ENCODE results near the gene PRPH2.
"Not testable (repeated sequence)": the region's sequence is repeated elsewhere in the genome, so short reads cannot be mapped to it uniquely, and the experiment has no call there.

Gene PRPH2

DNA sequence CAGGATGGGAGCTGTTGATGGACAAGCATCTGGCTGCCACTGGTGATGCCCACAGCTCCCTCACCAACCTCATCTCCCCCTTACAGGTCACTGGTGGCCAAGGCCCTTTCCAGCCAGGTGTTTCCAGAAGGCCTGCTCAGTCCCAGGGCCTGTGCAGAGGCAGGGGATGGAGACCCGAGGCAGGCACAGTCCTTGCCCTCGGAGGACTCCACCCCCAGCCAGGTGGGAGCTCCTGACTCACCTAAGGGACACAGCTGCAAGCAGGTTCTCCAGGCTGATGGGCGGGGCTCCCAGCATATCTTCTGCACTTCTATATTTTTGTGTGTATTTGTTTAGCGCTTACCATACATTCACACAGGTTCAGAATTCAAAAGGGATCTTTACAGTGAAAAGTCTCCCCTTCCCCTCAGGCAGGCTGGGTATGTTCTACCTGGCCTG lies 17.4 kb downstream of the PRPH2 start:
- no peak overlapping the region for H3K27ac ChIP-seq (ENCODE audit: low read depth, low read length)
- no peak overlapping the region for H3K9ac ChIP-seq (ENCODE audit: low read length)
- H3K27me3 ChIP-seq (ENCODE audit: control insufficient read depth, insufficient read depth, low read length), result no peaks in the 10 kb centered on the region
- no peaks in the 10 kb centered on the region for H3K4me1 ChIP-seq (ENCODE audit: control insufficient read depth, insufficient read depth, low read length)
- H3K36me3 ChIP-seq (ENCODE audit: control insufficient read depth, insufficient read depth, low read length), result peaks cover 2% of the 10 kb centered on the region
- H3K4me3 ChIP-seq (ENCODE audit: low read length), result no peak overlapping the region

- Histone ChIP-seq H3K27ac (ENCODE audit: low read depth, low read length) (no peak overlapping the region), H3K27me3 (ENCODE audit: control insufficient read depth, insufficient read depth, low read length) (no peaks in the 10 kb centered on the region), H3K4me1 (ENCODE audit: control insufficient read depth, insufficient read depth, low read length) (no peaks in the 10 kb centered on the region), H3K36me3 (ENCODE audit: control insufficient read depth, insufficient read depth, low read length) (peaks cover 2% of the 10 kb centered on the region), H3K9ac (ENCODE audit: low read length) (no peak overlapping the region), H3K4me3 (ENCODE audit: low read length) (peak overlapping the region; percentile 44)
Measured at GRCh38 chr6:42704251-42704936, 18.0 kb downstream of the PRPH2 start.

DNA sequence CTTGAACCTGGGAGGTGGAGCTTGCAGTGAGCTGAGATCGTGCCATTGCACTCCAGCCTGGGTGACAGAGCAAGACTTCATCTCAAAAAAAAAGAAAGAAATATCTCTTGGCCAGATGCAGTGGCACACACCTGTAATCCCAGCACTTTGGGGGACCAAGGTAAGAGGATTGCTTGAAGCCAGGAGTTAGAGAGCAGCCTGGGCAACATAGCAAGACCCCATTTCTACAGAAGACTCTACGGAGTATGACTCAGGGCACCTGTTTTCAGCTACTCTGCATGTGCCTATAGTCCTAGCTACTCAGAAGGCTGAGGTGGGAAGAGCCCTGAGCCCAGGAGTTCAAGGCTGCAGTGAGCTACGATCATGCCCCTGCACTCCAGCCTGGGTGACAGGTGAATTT lies 19.6 kb downstream of the PRPH2 start:
- H3K36me3 ChIP-seq (ENCODE audit: control insufficient read depth, insufficient read depth, low read length), result not testable (repeated sequence)

GRCh38 chr6:42702200-42702599 lies 20.2 kb downstream of the PRPH2 start:
- Histone ChIP-seq H3K9ac (ENCODE audit: low read length) (no peak overlapping the region), H3K36me3 (ENCODE audit: control insufficient read depth, insufficient read depth, low read length) (peaks cover 2% of the 10 kb centered on the region), H3K27me3 (ENCODE audit: control insufficient read depth, insufficient read depth, low read length) (no peaks in the 10 kb centered on the region), H3K27ac (ENCODE audit: low read depth, low read length) (no peak overlapping the region), H3K4me1 (ENCODE audit: control insufficient read depth, insufficient read depth, low read length) (peaks cover 3% of the 10 kb centered on the region), H3K4me3 (ENCODE audit: low read length) (no peak overlapping the region)

More for the DNA sequence above, 19.6 kb downstream of the PRPH2 start:
- not testable (repeated sequence) for H3K27ac ChIP-seq (ENCODE audit: low read depth, low read length); H3K27me3 ChIP-seq (ENCODE audit: control insufficient read depth, insufficient read depth, low read length); H3K4me1 ChIP-seq (ENCODE audit: control insufficient read depth, insufficient read depth, low read length); H3K9ac ChIP-seq (ENCODE audit: low read length); H3K4me3 ChIP-seq (ENCODE audit: low read length)

DNA sequence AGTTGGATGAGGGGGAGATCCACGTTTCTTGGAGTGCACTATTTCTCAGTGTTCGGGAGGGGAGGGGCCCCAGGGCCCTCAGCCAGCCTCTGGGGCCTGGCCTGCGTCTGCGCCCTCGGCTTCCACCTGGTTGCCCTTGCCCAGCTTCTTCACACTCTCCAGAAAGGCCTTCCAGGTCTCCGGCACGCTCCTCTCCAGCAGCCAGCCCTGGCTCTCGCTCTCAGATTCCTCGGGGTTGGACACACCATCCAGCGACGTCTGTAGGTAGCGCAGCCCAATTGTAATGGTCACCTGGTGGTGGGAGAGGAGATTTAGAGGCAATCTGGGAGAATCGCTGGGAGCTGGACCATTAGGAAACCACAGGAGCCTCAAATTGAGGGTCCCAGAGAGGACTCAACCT lies 24.2 kb downstream of the PRPH2 start:
- H3K27me3 ChIP-seq (ENCODE audit: control insufficient read depth, insufficient read depth, low read length), result no peaks in the 10 kb centered on the region
- no peak overlapping the region for H3K4me3 ChIP-seq (ENCODE audit: low read length)
- H3K9ac ChIP-seq (ENCODE audit: low read length), result no peak overlapping the region
- H3K4me1 ChIP-seq (ENCODE audit: control insufficient read depth, insufficient read depth, low read length), result peaks cover 9% of the 10 kb centered on the region
- H3K27ac ChIP-seq (ENCODE audit: low read depth, low read length), result no peak overlapping the region
- no peaks in the 10 kb centered on the region for H3K36me3 ChIP-seq (ENCODE audit: control insufficient read depth, insufficient read depth, low read length)

- Histone ChIP-seq H3K4me1 (ENCODE audit: control insufficient read depth, insufficient read depth, low read length) (peaks cover 12% of the 10 kb centered on the region), H3K9ac (ENCODE audit: low read length) (no peak overlapping the region), H3K27me3 (ENCODE audit: control insufficient read depth, insufficient read depth, low read length) (no peaks in the 10 kb centered on the region), H3K27ac (ENCODE audit: low read depth, low read length) (no peak overlapping the region), H3K36me3 (ENCODE audit: control insufficient read depth, insufficient read depth, low read length) (peaks cover 6% of the 10 kb centered on the region), H3K4me3 (ENCODE audit: low read length) (no peak overlapping the region)
Measured at GRCh38 chr6:42697268-42697655, 25.1 kb downstream of the PRPH2 start.

DNA sequence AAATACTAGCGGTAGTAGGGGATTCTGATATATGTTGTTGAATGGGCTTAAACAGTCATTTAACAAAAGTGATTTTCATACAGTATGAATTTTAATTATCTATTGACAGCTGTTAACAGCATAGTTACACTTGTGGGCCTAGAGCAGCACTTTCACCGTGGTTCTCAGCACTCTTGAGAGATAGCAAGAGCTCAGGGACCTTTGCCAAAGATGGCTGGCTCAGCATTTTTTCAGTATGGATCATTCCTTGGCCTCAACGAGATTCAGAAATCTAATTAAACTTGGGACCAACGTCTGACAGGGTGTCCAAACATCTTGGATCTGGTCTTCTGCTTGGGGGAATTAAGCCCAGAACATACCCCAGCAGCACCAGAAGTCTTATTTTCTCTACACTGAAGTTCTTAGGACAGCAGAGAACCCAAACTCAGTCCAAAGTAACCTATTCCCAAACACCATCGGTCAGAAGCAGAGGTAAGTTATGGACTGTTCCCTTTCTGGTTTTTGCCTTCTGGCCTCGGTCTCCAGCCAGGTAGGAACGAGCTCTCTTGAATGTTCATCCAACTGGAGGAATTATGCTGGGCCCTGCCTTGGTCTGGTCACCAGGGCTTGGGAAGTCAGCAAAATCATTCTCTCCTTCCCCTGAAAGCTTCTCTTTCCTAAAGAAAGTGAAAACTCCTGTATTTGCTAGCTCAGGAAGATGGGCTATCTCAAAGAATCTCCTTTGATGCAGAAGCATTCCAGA lies 25.7 kb downstream of the PRPH2 start:
- no peak overlapping the region for H3K9ac ChIP-seq (ENCODE audit: low read length)
- H3K27me3 ChIP-seq (ENCODE audit: control insufficient read depth, insufficient read depth, low read length), result no peaks in the 10 kb centered on the region
- H3K27ac ChIP-seq (ENCODE audit: low read depth, low read length), result peak overlapping the region; percentile 44
- peaks cover 6% of the 10 kb centered on the region for H3K36me3 ChIP-seq (ENCODE audit: control insufficient read depth, insufficient read depth, low read length)
- H3K4me3 ChIP-seq (ENCODE audit: low read length), result no peak overlapping the region
- peaks cover 12% of the 10 kb centered on the region for H3K4me1 ChIP-seq (ENCODE audit: control insufficient read depth, insufficient read depth, low read length)

GRCh38 chr6:42694586-42694985 lies 27.8 kb downstream of the PRPH2 start:
- Histone ChIP-seq H3K4me1 (ENCODE audit: control insufficient read depth, insufficient read depth, low read length) (peaks cover 12% of the 10 kb centered on the region), H3K4me3 (ENCODE audit: low read length) (no peak overlapping the region), H3K9ac (ENCODE audit: low read length) (no peak overlapping the region), H3K27ac (ENCODE audit: low read depth, low read length) (no peak overlapping the region), H3K27me3 (ENCODE audit: control insufficient read depth, insufficient read depth, low read length) (no peaks in the 10 kb centered on the region), H3K36me3 (ENCODE audit: control insufficient read depth, insufficient read depth, low read length) (peaks cover 6% of the 10 kb centered on the region)

GRCh38 chr6:42693725-42694323 lies 28.6 kb downstream of the PRPH2 start:
- Histone ChIP-seq H3K9ac (ENCODE audit: low read length) (no peak overlapping the region), H3K36me3 (ENCODE audit: control insufficient read depth, insufficient read depth, low read length) (peaks cover 11% of the 10 kb centered on the region), H3K4me3 (ENCODE audit: low read length) (no peak overlapping the region), H3K27ac (ENCODE audit: low read depth, low read length) (no peak overlapping the region), H3K27me3 (ENCODE audit: control insufficient read depth, insufficient read depth, low read length) (no peaks in the 10 kb centered on the region), H3K4me1 (ENCODE audit: control insufficient read depth, insufficient read depth, low read length) (peaks cover 12% of the 10 kb centered on the region)

DNA sequence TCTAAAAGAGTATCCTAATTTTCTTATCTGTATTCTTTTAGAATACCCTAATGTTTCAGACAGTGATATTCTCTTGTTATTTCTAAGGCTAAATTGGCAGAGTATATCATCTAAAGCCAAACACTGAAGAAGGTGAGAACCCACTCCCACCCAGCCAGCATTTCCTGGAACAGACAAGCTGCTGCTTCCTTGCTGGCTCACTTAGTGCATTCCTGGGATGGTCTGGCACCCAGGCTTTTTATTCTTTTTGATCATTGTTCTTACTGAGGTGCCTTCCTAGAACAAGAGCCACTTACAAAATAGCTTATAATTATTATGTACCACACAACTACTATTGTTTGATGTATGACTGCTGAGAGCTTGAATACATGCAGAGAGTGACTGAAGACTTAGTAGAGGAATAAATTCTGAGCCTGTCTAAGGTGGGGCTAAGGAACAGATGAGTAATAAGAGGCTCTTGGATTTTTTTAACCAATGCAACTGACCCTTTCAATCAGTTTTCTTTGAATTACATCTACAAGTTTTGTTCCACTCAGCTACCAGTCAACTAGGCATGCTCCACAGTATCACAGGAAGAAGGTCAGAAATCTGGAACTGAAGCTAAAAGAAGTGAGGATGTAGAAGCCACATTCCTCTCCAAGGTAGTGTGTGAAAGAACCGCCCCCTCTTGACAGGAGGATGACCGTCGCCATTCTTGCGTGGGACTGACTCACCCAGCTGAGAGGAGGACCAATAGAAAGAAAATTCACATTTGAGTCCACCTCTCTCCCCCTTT lies 30.1 kb downstream of the PRPH2 start:
- Histone ChIP-seq H3K4me3 (ENCODE audit: low read length) (no peak overlapping the region), H3K4me1 (ENCODE audit: control insufficient read depth, insufficient read depth, low read length) (peaks cover 10% of the 10 kb centered on the region), H3K9ac (ENCODE audit: low read length) (no peak overlapping the region), H3K27me3 (ENCODE audit: control insufficient read depth, insufficient read depth, low read length) (no peaks in the 10 kb centered on the region), H3K27ac (ENCODE audit: low read depth, low read length) (peak overlapping the region; percentile 44), H3K36me3 (ENCODE audit: control insufficient read depth, insufficient read depth, low read length) (peaks cover 19% of the 10 kb centered on the region)

GRCh38 chr6:42690872-42691271 lies 31.5 kb downstream of the PRPH2 start:
- Histone ChIP-seq H3K9ac (ENCODE audit: low read length) (no peak overlapping the region), H3K36me3 (ENCODE audit: control insufficient read depth, insufficient read depth, low read length) (peaks cover 19% of the 10 kb centered on the region), H3K27me3 (ENCODE audit: control insufficient read depth, insufficient read depth, low read length) (no peaks in the 10 kb centered on the region), H3K4me1 (ENCODE audit: control insufficient read depth, insufficient read depth, low read length) (peaks cover 3% of the 10 kb centered on the region), H3K4me3 (ENCODE audit: low read length) (no peak overlapping the region), H3K27ac (ENCODE audit: low read depth, low read length) (no peak overlapping the region)

DNA sequence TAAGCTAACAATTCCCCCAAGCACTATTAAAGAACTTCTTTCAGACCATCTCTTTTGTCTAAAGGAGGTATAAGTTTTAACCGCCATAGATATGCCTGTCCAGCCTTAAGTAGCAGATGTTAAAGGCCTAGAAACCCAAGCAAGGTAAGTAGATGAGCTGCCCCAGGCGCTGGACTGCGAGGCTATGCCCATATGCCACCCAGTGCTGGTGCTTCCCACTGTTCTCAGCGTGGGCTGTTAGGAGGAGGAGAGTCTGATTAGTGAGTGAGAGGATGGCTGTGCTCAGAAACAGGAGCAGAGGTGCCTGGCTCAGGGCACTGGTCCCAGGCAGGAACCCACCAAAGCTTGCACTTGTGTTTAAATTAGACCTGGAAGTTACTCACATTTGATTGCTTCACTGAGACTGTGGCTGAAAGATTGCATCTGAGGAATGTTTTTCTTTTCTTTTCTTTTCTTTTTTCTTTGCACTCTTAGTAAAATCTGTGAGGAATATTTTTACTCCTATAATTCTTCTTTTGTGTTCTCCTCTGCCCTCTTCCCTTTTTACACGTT lies 32.2 kb downstream of the PRPH2 start:
- H3K9ac ChIP-seq (ENCODE audit: low read length), result no peak overlapping the region
- peaks cover 21% of the 10 kb centered on the region for H3K36me3 ChIP-seq (ENCODE audit: control insufficient read depth, insufficient read depth, low read length)

More for the DNA sequence above, 32.2 kb downstream of the PRPH2 start:
- H3K27ac ChIP-seq (ENCODE audit: low read depth, low read length), result no peak overlapping the region
- H3K27me3 ChIP-seq (ENCODE audit: control insufficient read depth, insufficient read depth, low read length), result no peaks in the 10 kb centered on the region
- peaks cover 3% of the 10 kb centered on the region for H3K4me1 ChIP-seq (ENCODE audit: control insufficient read depth, insufficient read depth, low read length)
- H3K4me3 ChIP-seq (ENCODE audit: low read length), result no peak overlapping the region
